CD4-positive, alpha-beta memory T cell (primary cell): ENCODE results near the gene ZNF429. TPM values are rescaled to one million over a fixed set of nuclear protein-coding genes. Genes with fewer than 3 reads are reported as not detected.
A peak's percentile ranks its signal among the peaks of the same experiment; 100 is the strongest.

Experiments
- CTCF ChIA-PET: fragments of 350-600 bp; sonication (Branson Sonifier 250); formaldehyde crosslinking; loops from one replicate; lab custom pipeline; 2021; ENCODE audit warnings: inconsistent platforms; ENCODE audit not compliant: partially characterized antibody; lab: Charles Lee
- POLR2A ChIA-PET: fragments of 350-600 bp; sonication (Branson Sonifier 250); formaldehyde crosslinking; loops from one replicate; lab custom pipeline; 2021; ENCODE audit not compliant: partially characterized antibody; lab: Charles Lee
- DNase-seq, 5 donors: peaks; one replicate each; pipeline versions ENCODE4 v3.0.0 to v3.0.0-alpha.2; 2020 to 2022; ENCODE audit warnings: mixed read lengths in 1 of 5
- H3K27ac ChIP-seq: one replicate; pipeline ENCODE4 v1.7.0; 2013; ENCODE audit warnings: low read depth, low read length
- H3K27me3 ChIP-seq: 2 replicates; pipeline ENCODE4 v1.7.0; 2013; ENCODE audit warnings: mild to moderate bottlenecking, low read length, moderate library complexity; ENCODE audit not compliant: insufficient read depth
- H3K36me3 ChIP-seq: 2 replicates; pipeline ENCODE4 v1.7.0; 2013; ENCODE audit warnings: mild to moderate bottlenecking, low read length, moderate library complexity; ENCODE audit not compliant: insufficient read depth
- H3K4me1 ChIP-seq: 2 replicates; pipeline ENCODE4 v1.7.0; 2013; ENCODE audit warnings: mild to moderate bottlenecking, low read length, moderate library complexity; ENCODE audit not compliant: insufficient read depth
- H3K4me3 ChIP-seq, 2 donors: one replicate each; pipeline ENCODE4 v1.7.0; 2013; ENCODE audit warnings: low read length in 2 of 2, mild to moderate bottlenecking in 1 of 2
- H3K9me3 ChIP-seq, 2 donors: one replicate each; pipeline ENCODE4 v1.7.0; 2013; ENCODE audit warnings: low read length in 2 of 2, control low read depth in 1 of 2; ENCODE audit not compliant: control insufficient read depth in 1 of 2
- H3K27ac Mint-ChIP-seq, 7 donors: one replicate each; pipeline ENCODE4 v1.8.0; 2020 to 2021; ENCODE audit warnings: mixed read lengths in 7 of 7, mild to moderate bottlenecking in 6 of 7, inconsistent platforms in 3 of 7, moderate library complexity in 3 of 7
- H3K27me3 Mint-ChIP-seq, 2 donors: one replicate each; pipeline ENCODE4 v1.8.0; 2020 to 2021; ENCODE audit warnings: mixed read lengths in 2 of 2
- H3K36me3 Mint-ChIP-seq, 2 donors: one replicate each; pipeline ENCODE4 v1.8.0; 2020 to 2021; ENCODE audit warnings: mixed read lengths in 2 of 2, inconsistent platforms in 1 of 2, mild to moderate bottlenecking in 1 of 2
- H3K4me1 Mint-ChIP-seq, 4 donors: one replicate each; pipeline ENCODE4 v1.8.0; 2020 to 2021; ENCODE audit warnings: mixed read lengths in 4 of 4, mild to moderate bottlenecking in 1 of 4
- H3K4me3 Mint-ChIP-seq, 8 donors: one replicate each; pipeline ENCODE4 v1.8.0; 2020 to 2021; ENCODE audit warnings: mixed read lengths in 8 of 8, mild to moderate bottlenecking in 7 of 8, moderate library complexity in 6 of 8, inconsistent platforms in 3 of 8
- H3K9me3 Mint-ChIP-seq, 8 donors: one replicate each; pipeline ENCODE4 v1.8.0; 2020 to 2021; ENCODE audit warnings: mixed read lengths in 8 of 8, mild to moderate bottlenecking in 5 of 8, inconsistent platforms in 3 of 8, moderate library complexity in 1 of 8
- intact Hi-C: fragments of 100-400 bp; cut with micrococcal nuclease; formaldehyde crosslinking; loops from one replicate; pipeline ENCODE4 v1.15.1; 2023
- polyA plus RNA-seq, 2 donors: library from polyadenylated mRNA; unstranded; fragments of 300-500 nt; fragmentation: Illumina TruSeq; gene quantifications; one replicate each; pipeline ENCODE4 v1.2.3, GENCODE V29; 2021
- total RNA-seq, 2 experiments: library from RNA; stranded (reverse); gene quantifications; one replicate each; pipeline ENCODE4 v1.2.3, GENCODE V29; 2021

Gene ZNF429
- total and polyA plus RNA-seq, 4 experiments from 2014 or later, result 24.7 to 32.9 (median 29.9) TPM

DNA sequence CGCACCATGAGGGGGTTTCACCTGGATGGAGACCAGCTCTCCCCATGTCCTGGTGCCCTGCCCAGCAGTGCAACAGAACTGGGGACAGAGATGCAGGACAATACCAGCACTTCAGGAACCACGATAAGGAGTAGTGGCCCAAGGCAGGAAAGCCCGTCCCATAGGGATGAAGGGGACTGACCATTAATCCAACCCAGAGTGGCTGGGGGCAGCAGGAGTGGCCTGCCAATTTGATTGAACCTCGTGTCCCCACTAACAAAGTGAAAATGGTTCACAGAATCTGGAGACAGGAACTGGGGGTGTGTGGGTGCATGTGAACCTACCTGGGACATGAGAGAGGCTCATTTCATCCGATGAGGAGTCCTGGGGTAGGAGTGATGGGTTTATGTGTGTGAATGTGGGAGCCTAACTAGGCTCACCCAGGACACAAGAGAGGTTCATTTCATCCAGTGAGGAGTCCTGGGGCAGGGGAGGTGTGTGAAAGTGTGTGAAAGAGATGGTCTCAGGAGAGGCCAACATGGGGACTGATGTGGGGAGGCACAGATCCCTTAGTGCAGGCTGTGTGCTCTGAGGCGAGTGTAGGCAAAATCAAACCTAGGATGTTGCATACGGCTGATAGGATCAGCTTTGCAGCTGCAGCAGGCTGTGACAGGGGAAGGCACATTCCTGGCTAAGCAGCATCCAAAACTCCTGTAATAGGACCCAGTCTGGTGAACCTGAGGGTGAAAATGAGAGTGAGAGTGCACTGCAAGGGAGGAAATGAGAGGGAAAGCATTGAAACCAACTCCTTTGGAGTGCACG lies 98.2 kb downstream of the ZNF429 start:
- CTCF ChIA-PET, result no interaction called here

DNA sequence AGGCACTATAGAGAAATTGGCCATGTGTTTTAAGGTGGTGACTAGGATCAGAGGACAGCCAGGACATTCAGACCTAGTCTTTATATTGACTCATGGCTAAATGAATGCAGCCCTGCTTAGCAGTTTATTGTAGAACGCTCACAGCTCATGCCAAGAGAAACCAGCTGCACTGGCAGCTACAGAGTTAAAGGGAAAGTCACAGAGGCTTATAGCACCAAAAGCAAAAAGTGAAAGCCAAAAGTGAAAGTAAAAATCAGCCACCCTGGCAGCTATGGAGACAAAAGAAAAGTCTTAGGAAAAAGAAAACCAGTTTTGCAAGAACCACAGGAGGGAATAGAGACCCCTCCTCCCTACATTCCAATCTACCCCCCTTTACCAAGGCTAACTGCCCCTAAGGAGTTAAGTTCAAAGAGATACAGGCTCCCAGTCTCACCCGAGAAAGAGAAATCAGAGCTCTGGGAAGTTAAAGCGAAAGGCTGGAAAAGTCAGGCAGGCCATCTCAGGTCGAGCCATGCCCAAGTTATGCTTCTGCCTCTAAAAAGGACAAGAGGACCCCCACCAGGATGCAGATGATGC lies 99.0 kb downstream of the ZNF429 start:
- Histone ChIP-seq H3K9me3 (no peaks in the 10 kb centered on the region), H3K36me3 (no peaks in the 10 kb centered on the region), H3K27me3 (no peaks in the 10 kb centered on the region), H3K27ac (peak overlapping the region; percentile 33), H3K4me3 (peak overlapping the region; percentile 45 to 62), H3K4me1 (peaks cover 18% of the 10 kb centered on the region)
- Mint-ChIP-seq H3K4me3 (peak overlapping the region; percentile 86 to 95 (median 90)), H3K27ac (peak overlapping the region; percentile 70 to 94 (median 93)), H3K27me3 (no peaks in the 10 kb centered on the region), H3K36me3 (no peaks in the 10 kb centered on the region), H3K9me3 (peaks cover 0 to 3% (median 0%) of the 10 kb centered on the region in 8 donors), H3K4me1 (peaks cover 10 to 25% (median 19%) of the 10 kb centered on the region in 4 donors)
- intact Hi-C loops, result no loop called here
- CTCF ChIA-PET, result interaction anchor here (0.8 kb wide), 1 partner anchor 35 kb away, joined by 3 read pairs; no protein-coding TSS in a partner anchor
- POLR2A ChIA-PET, result interaction anchor here (0.8 to 1.8 kb wide), 8 partner anchors 18 to 275 kb away, joined by 3 to 14 read pairs (median 4); partner anchors contain the start of genes ZNF100, ZNF429, ZNF43 and ZNF493
- peak in 3 of 5 donors; percentile 29 to 35 (median 29) for DNase-seq

More for the DNA sequence above, 98.2 kb downstream of the ZNF429 start:
- POLR2A ChIA-PET, result interaction anchor here (0.8 to 1.8 kb wide), 8 partner anchors 18 to 274 kb away, joined by 3 to 14 read pairs (median 4); partner anchors contain the start of genes ZNF429, ZNF43, ZNF493 and ZNF708
- peaks cover 10 to 25% (median 19%) of the 10 kb centered on the region in 4 donors for H3K4me1 Mint-ChIP-seq
- H3K36me3 Mint-ChIP-seq, result no peaks in the 10 kb centered on the region
- H3K27ac Mint-ChIP-seq, result peak overlapping the region; percentile 2 to 94 (median 90)
- peak overlapping the region; percentile 86 to 95 (median 90) for H3K4me3 Mint-ChIP-seq
- H3K4me3 ChIP-seq, result peak overlapping the region; percentile 45 to 62
- no peak overlapping the region for H3K27ac ChIP-seq
- intact Hi-C loops, result no loop called here
- H3K27me3 ChIP-seq, result no peaks in the 10 kb centered on the region
- H3K36me3 ChIP-seq, result no peaks in the 10 kb centered on the region
- no peaks in the 10 kb centered on the region for H3K27me3 Mint-ChIP-seq
- no peak for DNase-seq
- H3K9me3 ChIP-seq, result no peaks in the 10 kb centered on the region
- peaks cover 0 to 3% (median 0%) of the 10 kb centered on the region in 8 donors for H3K9me3 Mint-ChIP-seq
- peaks cover 18% of the 10 kb centered on the region for H3K4me1 ChIP-seq

Other genes with a start within 250 kb of the ZNF429 start
- gene ZNF708, start 176.2 kb upstream of the ZNF429 start, total RNA-seq, result 10 to 100 TPM; 42.5 to 44.2 TPM
- gene ZNF708, start 176.2 kb upstream of the ZNF429 start, polyA plus RNA-seq, result 10 to 100 TPM in 1 of 2 donors, 1 to 10 TPM in 1; 6.6 to 12.1 TPM
- 10 to 100 TPM in 1 of 2 experiments, 1 to 10 TPM in 1; 9.8 to 11.4 TPM for gene ZNF738, start 146.6 kb upstream of the ZNF429 start, total RNA-seq
- gene ZNF738, start 146.6 kb upstream of the ZNF429 start, polyA plus RNA-seq, result 1 to 10 TPM; 2.5 to 2.8 TPM
- gene ZNF493, start 108.5 kb upstream of the ZNF429 start, total RNA-seq, result 10 to 100 TPM; 57.4 to 61.7 TPM
- gene ZNF493, start 108.5 kb upstream of the ZNF429 start, polyA plus RNA-seq, result 10 to 100 TPM; 10.7 to 16.8 TPM